IPS DF 6.9 (cell line): ENCODE data around the gene RO60.

Experiments
- DNase-seq: peaks from one replicate; pipeline ENCODE4 v3.0.0-alpha.2; 2013; ENCODE audit warnings: low read depth, low spot score
- H3K27ac ChIP-seq: one replicate; pipeline ENCODE4 v1.5.1; 2013; ENCODE audit warnings: low read length, control low read depth
- H3K27me3 ChIP-seq: 2 replicates; pipeline ENCODE4 v1.6.1; 2013; ENCODE audit warnings: mild to moderate bottlenecking, low read length; ENCODE audit not compliant: control insufficient read depth, insufficient read depth
- H3K36me3 ChIP-seq: 2 replicates; pipeline ENCODE4 v1.6.1; 2013; ENCODE audit warnings: low read length; ENCODE audit not compliant: control insufficient read depth, insufficient read depth
- H3K4me1 ChIP-seq: 2 replicates; pipeline ENCODE4 v1.6.1; 2013; ENCODE audit warnings: low read length; ENCODE audit not compliant: control insufficient read depth, insufficient read depth
- H3K4me3 ChIP-seq: 2 replicates; pipeline ENCODE4 v1.5.1; 2013; ENCODE audit warnings: mild to moderate bottlenecking, low read length
- H3K9me3 ChIP-seq: 2 replicates; pipeline ENCODE4 v1.6.1; 2013; ENCODE audit warnings: low read length, inconsistent platforms; ENCODE audit not compliant: control insufficient read depth, insufficient read depth
- WGBS: extraction: QIAGEN DNeasy Blood & Tissue Kit; methylation state at CpG from one replicate; pipeline ENCODE4 v1.1.7; 2013; ENCODE audit warnings: mixed read lengths, missing lambda C conversion rate; ENCODE audit not compliant: insufficient read length, insufficient coverage; 5-methylcytosine and 5-hydroxymethylcytosine counted together

Gene RO60

GRCh38 chr1:193083365-193084088, 24.1 kb downstream of the RO60 start:
- H3K9me3 ChIP-seq: no peaks in the 10 kb centered on the region
- H3K4me3 ChIP-seq: no peak overlapping the region
- no peak overlapping the region for H3K27ac ChIP-seq
- H3K27me3 ChIP-seq: no peaks in the 10 kb centered on the region
- H3K36me3 ChIP-seq: peaks cover 8% of the 10 kb centered on the region; the same call in 1 of the 2 replicates
- H3K4me1 ChIP-seq: no peaks in the 10 kb centered on the region
- WGBS: no CpG with 5 or more reads among the region's 6 CpGs
- DNase-seq: no peak

GRCh38 chr1:193085263-193085662, 25.9 kb downstream of the RO60 start:
- no peak for DNase-seq
- no peaks in the 10 kb centered on the region for H3K9me3 ChIP-seq
- WGBS: no CpG with 5 or more reads among the region's 1 CpG
- H3K4me1 ChIP-seq: no peaks in the 10 kb centered on the region
- no peaks in the 10 kb centered on the region for H3K27me3 ChIP-seq
- peaks cover 8% of the 10 kb centered on the region; the same call in 1 of the 2 replicates for H3K36me3 ChIP-seq
- no peak overlapping the region for H3K4me3 ChIP-seq
- no peak overlapping the region for H3K27ac ChIP-seq

- Histone ChIP-seq H3K27ac (no peak overlapping the region), H3K4me1 (no peaks in the 10 kb centered on the region), H3K9me3 (no peaks in the 10 kb centered on the region), H3K27me3 (no peaks in the 10 kb centered on the region), H3K4me3 (no peak overlapping the region), H3K36me3 (peaks cover 8% of the 10 kb centered on the region; the same call in 1 of the 2 replicates)
- WGBS: no CpG with 5 or more reads among the region's 3 CpGs
- DNase-seq: no peak
These were observed 26.9 kb downstream of the RO60 start for GRCh38 chr1:193086342-193086741.

GRCh38 chr1:193087893-193088292, 28.5 kb downstream of the RO60 start:
- H3K4me3 ChIP-seq: no peak overlapping the region
- H3K36me3 ChIP-seq: peaks cover 5% of the 10 kb centered on the region; the same call in 1 of the 2 replicates
- H3K27ac ChIP-seq: no peak overlapping the region
- no peaks in the 10 kb centered on the region for H3K27me3 ChIP-seq
- H3K4me1 ChIP-seq: no peaks in the 10 kb centered on the region
- no peak for DNase-seq
- no peaks in the 10 kb centered on the region for H3K9me3 ChIP-seq
- no CpG with 5 or more reads among the region's 3 CpGs for WGBS

GRCh38 chr1:193090865-193091264, 31.5 kb downstream of the RO60 start:
- Histone ChIP-seq H3K9me3 (no peaks in the 10 kb centered on the region), H3K4me1 (no peaks in the 10 kb centered on the region), H3K36me3 (no peaks in the 10 kb centered on the region), H3K27me3 (no peaks in the 10 kb centered on the region), H3K4me3 (no peak overlapping the region), H3K27ac (no peak overlapping the region)
- WGBS: no CpG with 5 or more reads among the region's 1 CpG
- no peak for DNase-seq

GRCh38 chr1:193094112-193094511, 34.7 kb downstream of the RO60 start:
- Histone ChIP-seq H3K9me3 (no peaks in the 10 kb centered on the region), H3K36me3 (no peaks in the 10 kb centered on the region), H3K27ac (no peak overlapping the region), H3K4me1 (no peaks in the 10 kb centered on the region), H3K27me3 (no peaks in the 10 kb centered on the region), H3K4me3 (no peak overlapping the region)
- no CpG with 5 or more reads among the region's 11 CpGs for WGBS
- no peak for DNase-seq

GRCh38 chr1:193102662-193103061, 43.2 kb downstream of the RO60 start:
- Histone ChIP-seq H3K27ac (no peak overlapping the region), H3K9me3 (no peaks in the 10 kb centered on the region), H3K27me3 (peaks cover 2% of the 10 kb centered on the region; the same call in 1 of the 2 replicates), H3K4me3 (no peak overlapping the region), H3K36me3 (no peaks in the 10 kb centered on the region), H3K4me1 (no peaks in the 10 kb centered on the region)
- WGBS: no CpG with 5 or more reads among the region's 5 CpGs
- DNase-seq: no peak

- Histone ChIP-seq H3K9me3 (no peaks in the 10 kb centered on the region), H3K36me3 (no peaks in the 10 kb centered on the region), H3K27me3 (peaks cover 2% of the 10 kb centered on the region; the same call in 1 of the 2 replicates), H3K4me3 (peak overlapping the region; percentile 58; the same call in 1 of the 2 replicates), H3K27ac (no peak overlapping the region), H3K4me1 (no peaks in the 10 kb centered on the region)
- no CpG with 5 or more reads among the region's 9 CpGs for WGBS
- no peak for DNase-seq
These were observed 44.5 kb downstream of the RO60 start for GRCh38 chr1:193103759-193104501.

- Histone ChIP-seq H3K36me3 (no peaks in the 10 kb centered on the region), H3K27me3 (peaks cover 2% of the 10 kb centered on the region; the same call in 1 of the 2 replicates), H3K27ac (no peak overlapping the region), H3K4me1 (no peaks in the 10 kb centered on the region), H3K4me3 (peak overlapping the region; percentile 58; the same call in 1 of the 2 replicates), H3K9me3 (no peaks in the 10 kb centered on the region)
- DNase-seq: no peak
- WGBS: no CpG with 5 or more reads among the region's 24 CpGs
These were observed 45.1 kb downstream of the RO60 start for GRCh38 chr1:193104502-193104906.

- Histone ChIP-seq H3K9me3 (no peaks in the 10 kb centered on the region), H3K27ac (no peak within 1 kb of the TSS), H3K36me3 (no peaks in the 10 kb centered on the region), H3K27me3 (peaks cover 2% of the 10 kb centered on the region; the same call in 1 of the 2 replicates), H3K4me3 (peak within 1 kb of the TSS; percentile 58; the same call in 1 of the 2 replicates), H3K4me1 (no peaks in the 10 kb centered on the region)
- no CpG with 5 or more reads among the region's 73 CpGs for WGBS
- no peak for DNase-seq
These were observed 45.8 kb downstream of the RO60 start, which contains the start of gene GLRX2 for GRCh38 chr1:193104907-193105820. TSS of gene GLRX2 (minus strand) at chr1:193105414. CDS start at chr1:193105382, 32 bp downstream.
